IMR-90 (cell line): ENCODE results near the gene SMIM29. TPM values are rescaled to one million over a fixed set of nuclear protein-coding genes. Genes with fewer than 3 reads are reported as not detected.

Experiments
- ATAC-seq: fragments of 200-7000 bp; cut with Tn5 transposase; 2 replicates; pipeline ENCODE4 v1.9.1; 2020; ENCODE audit warnings: low read depth, mild to moderate bottlenecking, moderate library complexity
- BruUV-seq: library from RNA; stranded (reverse); fragments of 400-500 nt; replicated peaks from 2 replicates; lab custom pipeline; 2021; lab: Mats Ljungman, UMichigan
- CTCF ChIA-PET: fragments of 300-600 bp; formaldehyde crosslinking; extraction: SDS; loops from one replicate; lab custom pipeline; 2021; ENCODE audit warnings: antibody characterized with exemption; lab: Yijun Ruan, JAX
- POLR2A ChIA-PET: fragments of 300-600 bp; sonication (Branson Sonifier 250); formaldehyde crosslinking; loops from one replicate; lab custom pipeline; 2022; ENCODE audit warnings: antibody characterized with exemption; ENCODE audit not compliant: unreplicated experiment; lab: Charles Lee
- DNase-seq: peaks from one replicate; pipeline ENCODE4 v3.0.0; 2013
- H2AFZ ChIP-seq: replicated peaks from 2 replicates; pipeline ENCODE3; 2013; ENCODE audit warnings: low read length, mild to moderate bottlenecking; ENCODE audit not compliant: poor library complexity
- H2AK5ac ChIP-seq: 2 replicates; pipeline ENCODE4 v1.6.1; 2013; ENCODE audit warnings: low read depth, low read length, inconsistent platforms
- H2AK9ac ChIP-seq: replicated peaks from 2 replicates; pipeline ENCODE3; 2013; ENCODE audit warnings: mild to moderate bottlenecking, low read depth, low read length, moderate library complexity; ENCODE audit not compliant: poor library complexity
- H2BK120ac ChIP-seq: 2 replicates; pipeline ENCODE4 v1.6.1; 2013; ENCODE audit warnings: low read depth, low read length, inconsistent platforms
- H2BK15ac ChIP-seq: 3 replicates; pipeline ENCODE4 v1.6.1; 2013; ENCODE audit warnings: low read depth, low read length, inconsistent platforms
- H2BK20ac ChIP-seq: 2 replicates; pipeline ENCODE4 v1.6.1; 2013; ENCODE audit warnings: low read depth, mild to moderate bottlenecking, inconsistent platforms, low read length, moderate library complexity
- H2BK5ac ChIP-seq: 2 replicates; pipeline ENCODE4 v1.6.1; 2013; ENCODE audit warnings: mild to moderate bottlenecking, low read depth, low read length, inconsistent platforms; ENCODE audit not compliant: poor library complexity, severe bottlenecking
- H3K14ac ChIP-seq: replicated peaks from 2 replicates; pipeline ENCODE4 v1.6.1; 2013; ENCODE audit warnings: low read depth, low read length, inconsistent platforms
- H3K18ac ChIP-seq: 2 replicates; pipeline ENCODE4 v1.6.1; 2013; ENCODE audit warnings: low read depth, low read length, control low read depth
- H3K23ac ChIP-seq: 2 replicates; pipeline ENCODE4 v1.6.1; 2013; ENCODE audit warnings: low read depth, low read length, inconsistent platforms
- H3K27ac ChIP-seq: 2 replicates; pipeline ENCODE4 v1.5.1; 2013; ENCODE audit warnings: mild to moderate bottlenecking, control low read depth, low read length; ENCODE audit not compliant: insufficient read depth
- H3K27me3 ChIP-seq: 2 replicates; pipeline ENCODE4 v1.6.1; 2013; ENCODE audit warnings: low read length; ENCODE audit not compliant: control insufficient read depth, insufficient read depth
- H3K36me3 ChIP-seq: 2 replicates; pipeline ENCODE4 v1.6.1; 2013; ENCODE audit warnings: low read length, mixed read lengths; ENCODE audit not compliant: control insufficient read depth, insufficient read depth
- H3K4ac ChIP-seq: 2 replicates; pipeline ENCODE4 v1.6.1; 2013; ENCODE audit warnings: low read depth, low read length, inconsistent platforms
- H3K4me1 ChIP-seq: 2 replicates; pipeline ENCODE4 v1.6.1; 2013; ENCODE audit warnings: low read length, mixed read lengths; ENCODE audit not compliant: control insufficient read depth, insufficient read depth
- H3K4me2 ChIP-seq: 2 replicates; pipeline ENCODE4 v1.6.1; 2013; ENCODE audit warnings: low read depth, mild to moderate bottlenecking, control low read depth, low read length, moderate library complexity
- H3K4me3 ChIP-seq: 2 replicates; pipeline ENCODE4 v1.5.1; 2013; ENCODE audit warnings: low read depth, mild to moderate bottlenecking, control low read depth, low read length, moderate library complexity; ENCODE audit not compliant: insufficient read depth
- H3K56ac ChIP-seq: 2 replicates; pipeline ENCODE4 v1.6.1; 2013; ENCODE audit warnings: low read length, inconsistent platforms; ENCODE audit not compliant: insufficient read depth; ENCODE audit errors: extremely low read depth
- H3K79me1 ChIP-seq, 2 experiments: 2 replicates each; pipeline ENCODE4 v1.6.1; 2013; ENCODE audit warnings: low read length in 2 of 2, inconsistent platforms in 1 of 2, low read depth in 1 of 2
- H3K9ac ChIP-seq: 2 replicates; pipeline ENCODE4 v1.6.1; 2013; ENCODE audit warnings: low read depth, low read length, control low read depth
- H3K9me1 ChIP-seq: 2 replicates; pipeline ENCODE4 v1.6.1; 2013; ENCODE audit warnings: low read length, inconsistent platforms; ENCODE audit not compliant: insufficient read depth
- H3K9me3 ChIP-seq: 2 replicates; pipeline ENCODE4 v1.6.1; 2013; ENCODE audit warnings: low read length; ENCODE audit not compliant: control insufficient read depth, insufficient read depth
- H4K20me1 ChIP-seq: 2 replicates; pipeline ENCODE4 v1.6.1; 2013; ENCODE audit warnings: low read length, inconsistent platforms; ENCODE audit not compliant: insufficient read depth
- H4K5ac ChIP-seq: 2 replicates; pipeline ENCODE4 v1.6.1; 2013; ENCODE audit warnings: mild to moderate bottlenecking, low read depth, low read length, control low read depth
- H4K8ac ChIP-seq, 2 experiments: 2 replicates each; pipeline ENCODE4 v1.6.1; 2013; ENCODE audit warnings: low read depth in 2 of 2, low read length in 2 of 2, control low read depth in 1 of 2, inconsistent platforms in 1 of 2
- H4K91ac ChIP-seq: 2 replicates; pipeline ENCODE4 v1.6.1; 2013; ENCODE audit warnings: low read depth, low read length, inconsistent platforms; ENCODE audit not compliant: insufficient read depth
- BHLHE40 ChIP-seq: fragments of 150-350 bp; IDR thresholded peaks from 2 replicates; pipeline ENCODE4 v1.6.1; 2016; ENCODE audit warnings: mild to moderate bottlenecking, low read depth, low read length
- CEBPB ChIP-seq: IDR thresholded peaks from 2 replicates; pipeline ENCODE4 v1.6.1; 2012; ENCODE audit warnings: low read depth, low read length, improper control_type of control experiment
- CHD1 ChIP-seq: IDR thresholded peaks from 2 replicates; pipeline ENCODE4 v1.6.1; 2012; ENCODE audit warnings: low read depth, low read length, improper control_type of control experiment
- FOS ChIP-seq: fragments of 150-350 bp; IDR thresholded peaks from 2 replicates; pipeline ENCODE4 v1.6.1; 2016; ENCODE audit warnings: low read depth, low read length
- MAFK ChIP-seq: IDR thresholded peaks from 2 replicates; pipeline ENCODE4 v1.6.1; 2012; ENCODE audit warnings: low read depth, low read length, improper control_type of control experiment
- MAZ ChIP-seq: IDR thresholded peaks from 2 replicates; pipeline ENCODE4 v1.6.1; 2012; ENCODE audit warnings: low read depth, mild to moderate bottlenecking, low read length, improper control_type of control experiment, moderate library complexity, borderline replicate concordance
- MXI1 ChIP-seq: IDR thresholded peaks from 2 replicates; pipeline ENCODE4 v1.6.1; 2012; ENCODE audit warnings: low read depth, mild to moderate bottlenecking, low read length, moderate library complexity, borderline replicate concordance
- NFE2L2 ChIP-seq: fragments of 150-350 bp; IDR thresholded peaks from 2 replicates; pipeline ENCODE4 v1.6.1; 2016; ENCODE audit warnings: low read depth, mild to moderate bottlenecking, low read length
- POLR2A ChIP-seq: IDR thresholded peaks from 2 replicates; pipeline ENCODE4 v1.6.1; 2012; ENCODE audit warnings: mild to moderate bottlenecking, low read depth, low read length
- RAD21 ChIP-seq: IDR thresholded peaks from 2 replicates; pipeline ENCODE4 v1.6.1; 2012; ENCODE audit warnings: low read length, improper control_type of control experiment
- RCOR1 ChIP-seq: IDR thresholded peaks from 2 replicates; pipeline ENCODE4 v1.6.1; 2012; ENCODE audit warnings: mild to moderate bottlenecking, low read length, improper control_type of control experiment; ENCODE audit not compliant: insufficient replicate concordance
- RFX5 ChIP-seq: IDR thresholded peaks from 2 replicates; pipeline ENCODE4 v1.8.0; 2012; ENCODE audit warnings: low read depth, mild to moderate bottlenecking, low read length, moderate library complexity
- SMC3 ChIP-seq: fragments of 150-350 bp; IDR thresholded peaks from 2 replicates; pipeline ENCODE4 v1.6.1; 2016; ENCODE audit warnings: low read depth, mild to moderate bottlenecking, antibody characterized with exemption, low read length, moderate library complexity
- WGBS, 2 experiments: methylation state at CpG; one replicate each; pipeline versions ENCODE4 v1.1.5 to v1.1.7; 2013; ENCODE audit warnings: missing lambda C conversion rate in 2 of 2; ENCODE audit not compliant: insufficient read length in 1 of 2; ENCODE audit errors: extremely low coverage in 2 of 2; 5-methylcytosine and 5-hydroxymethylcytosine counted together
- dilution Hi-C: fragments of 300-500 bp; cut with HindIII; formaldehyde crosslinking; loops from one replicate; pipeline ENCODE4 v1.14.3; 2018; ENCODE audit warnings: low sequenced_read_pairs; ENCODE audit not compliant: unreplicated experiment
- in situ Hi-C: fragments of 300-500 bp; cut with MboI; formaldehyde crosslinking; loops from 3 replicates; pipeline ENCODE4 v1.14.3; 2019; ENCODE audit warnings: low sequenced_read_pairs, inconsistent platforms, mixed read lengths
- intact Hi-C: fragments of 100-400 bp; cut with micrococcal nuclease; formaldehyde crosslinking; loops from 2 replicates; pipeline ENCODE4 v1.10.0; 2022
- polyA plus RNA-seq, 3 experiments: library from polyadenylated mRNA; depleted of rRNA; stranded (reverse); fragments of >200 nt; gene quantifications; 2 replicates each; pipeline ENCODE4 v1.2.3, GENCODE V29; 2012; ENCODE audit warnings: low replicate concordance in 1 of 3
- total RNA-seq: library from RNA; depleted of rRNA; stranded (reverse); fragments of >200 nt; gene quantifications from 2 replicates; pipeline ENCODE4 v1.2.3, GENCODE V29; 2012
- TF ChIP-seq, protein P1 (sequence below): fragments of 150-350 bp; IDR thresholded peaks from 2 replicates; pipeline ENCODE4 v1.6.1; 2016; ENCODE audit warnings: low read depth, mild to moderate bottlenecking, low read length, moderate library complexity, borderline replicate concordance
- TF ChIP-seq, protein P2 (sequence below): fragments of 150-350 bp; IDR thresholded peaks from 2 replicates; pipeline ENCODE4 v1.6.1; 2017; ENCODE audit warnings: mild to moderate bottlenecking, antibody characterized with exemption, low read length, low read depth
- TF ChIP-seq, protein P3 (sequence below): conservative IDR thresholded peaks from 2 replicates; pipeline ENCODE4 v1.5.1; 2012; ENCODE audit warnings: mild to moderate bottlenecking, low read depth, low read length, improper control_type of control experiment

Gene SMIM29
- total and polyA plus RNA-seq, 2 of the 4 experiments (the other 2 are of a cell fraction), result 8.4 to 28.9 TPM

DNA sequence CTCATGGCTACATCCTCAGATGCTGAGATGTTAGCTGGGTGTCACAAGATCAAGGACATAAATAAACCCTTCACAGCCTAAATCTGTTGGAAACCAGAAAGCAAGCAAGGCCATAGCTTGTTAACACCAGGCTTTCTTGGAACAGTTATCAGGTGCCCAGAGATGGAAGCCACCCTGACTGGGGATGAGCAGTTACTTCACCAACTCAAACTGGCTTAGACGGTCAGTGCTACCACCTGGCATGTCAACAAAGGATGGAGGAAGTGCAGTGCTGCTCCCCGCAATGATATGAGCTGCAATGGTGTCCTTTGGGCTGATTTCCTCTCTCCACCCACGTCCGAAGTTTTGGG is 28.9 kb upstream of the SMIM29 start:
- H3K9ac ChIP-seq, result no peak overlapping the region
- no peak overlapping the region for H2BK15ac ChIP-seq
- H2AK9ac ChIP-seq, result no peak overlapping the region
- no peak overlapping the region for H3K14ac ChIP-seq
- no peak overlapping the region for H3K18ac ChIP-seq
- H3K27ac ChIP-seq, result no peak overlapping the region
- no CpG with 5 or more reads among the region's 4 CpGs for WGBS, 2 experiments
- H3K36me3 ChIP-seq, result peaks cover 6% of the 10 kb centered on the region; the same call in 1 of the 2 replicates
- H4K8ac ChIP-seq, result no peak overlapping the region
- DNase-seq, result no peak
- peaks cover 11% of the 10 kb centered on the region; the same call in 1 of the 2 replicates for H3K9me1 ChIP-seq
- no TSS peak for BruUV-seq
- no peak overlapping the region for H2AFZ ChIP-seq
- H4K20me1 ChIP-seq, result no peaks in the 10 kb centered on the region
- H3K56ac ChIP-seq, result no peak overlapping the region
- H3K4me1 ChIP-seq, result 0 out of 2 replicates have a peak, but pooled peaks cover 2% of the 10 kb centered on the region
- no peak overlapping the region for H2BK120ac ChIP-seq
- no peak overlapping the region for H3K4me2 ChIP-seq
- H3K4me3 ChIP-seq, result no peak overlapping the region
- in situ Hi-C loops, result no loop called here
- no peak overlapping the region for H3K4ac ChIP-seq
- H3K27me3 ChIP-seq, result no peaks in the 10 kb centered on the region
- POLR2A ChIA-PET, result no interaction called here
- TF ChIP-seq, protein P1, sequence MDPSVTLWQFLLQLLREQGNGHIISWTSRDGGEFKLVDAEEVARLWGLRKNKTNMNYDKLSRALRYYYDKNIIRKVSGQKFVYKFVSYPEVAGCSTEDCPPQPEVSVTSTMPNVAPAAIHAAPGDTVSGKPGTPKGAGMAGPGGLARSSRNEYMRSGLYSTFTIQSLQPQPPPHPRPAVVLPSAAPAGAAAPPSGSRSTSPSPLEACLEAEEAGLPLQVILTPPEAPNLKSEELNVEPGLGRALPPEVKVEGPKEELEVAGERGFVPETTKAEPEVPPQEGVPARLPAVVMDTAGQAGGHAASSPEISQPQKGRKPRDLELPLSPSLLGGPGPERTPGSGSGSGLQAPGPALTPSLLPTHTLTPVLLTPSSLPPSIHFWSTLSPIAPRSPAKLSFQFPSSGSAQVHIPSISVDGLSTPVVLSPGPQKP, result no peak
- TF ChIP-seq SMC3 (no peak), CHD1 (no peak), RAD21 (no peak), MAFK (no peak), RFX5 (no peak), MAZ (no peak), CEBPB (no peak), NFE2L2 (no peak), MXI1 (no peak), POLR2A (no peak), BHLHE40 (no peak), FOS (no peak), RCOR1 (no peak)
- TF ChIP-seq, protein P2, sequence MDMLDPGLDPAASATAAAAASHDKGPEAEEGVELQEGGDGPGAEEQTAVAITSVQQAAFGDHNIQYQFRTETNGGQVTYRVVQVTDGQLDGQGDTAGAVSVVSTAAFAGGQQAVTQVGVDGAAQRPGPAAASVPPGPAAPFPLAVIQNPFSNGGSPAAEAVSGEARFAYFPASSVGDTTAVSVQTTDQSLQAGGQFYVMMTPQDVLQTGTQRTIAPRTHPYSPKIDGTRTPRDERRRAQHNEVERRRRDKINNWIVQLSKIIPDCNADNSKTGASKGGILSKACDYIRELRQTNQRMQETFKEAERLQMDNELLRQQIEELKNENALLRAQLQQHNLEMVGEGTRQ, result no peak
- TF ChIP-seq, protein P3, sequence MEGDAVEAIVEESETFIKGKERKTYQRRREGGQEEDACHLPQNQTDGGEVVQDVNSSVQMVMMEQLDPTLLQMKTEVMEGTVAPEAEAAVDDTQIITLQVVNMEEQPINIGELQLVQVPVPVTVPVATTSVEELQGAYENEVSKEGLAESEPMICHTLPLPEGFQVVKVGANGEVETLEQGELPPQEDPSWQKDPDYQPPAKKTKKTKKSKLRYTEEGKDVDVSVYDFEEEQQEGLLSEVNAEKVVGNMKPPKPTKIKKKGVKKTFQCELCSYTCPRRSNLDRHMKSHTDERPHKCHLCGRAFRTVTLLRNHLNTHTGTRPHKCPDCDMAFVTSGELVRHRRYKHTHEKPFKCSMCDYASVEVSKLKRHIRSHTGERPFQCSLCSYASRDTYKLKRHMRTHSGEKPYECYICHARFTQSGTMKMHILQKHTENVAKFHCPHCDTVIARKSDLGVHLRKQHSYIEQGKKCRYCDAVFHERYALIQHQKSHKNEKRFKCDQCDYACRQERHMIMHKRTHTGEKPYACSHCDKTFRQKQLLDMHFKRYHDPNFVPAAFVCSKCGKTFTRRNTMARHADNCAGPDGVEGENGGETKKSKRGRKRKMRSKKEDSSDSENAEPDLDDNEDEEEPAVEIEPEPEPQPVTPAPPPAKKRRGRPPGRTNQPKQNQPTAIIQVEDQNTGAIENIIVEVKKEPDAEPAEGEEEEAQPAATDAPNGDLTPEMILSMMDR, result no peak
- H2BK20ac ChIP-seq, result no peak overlapping the region
- dilution Hi-C loops, result no loop called here
- no peak overlapping the region for H2BK5ac ChIP-seq
- no peaks in the 10 kb centered on the region for H3K79me1 ChIP-seq
- ATAC-seq, result no peak
- H4K91ac ChIP-seq, result no peak overlapping the region
- CTCF ChIA-PET, result no interaction called here
- H4K5ac ChIP-seq, result no peak overlapping the region
- H2AK5ac ChIP-seq, result no peak overlapping the region
- intact Hi-C loops, result no loop called here
- H3K9me3 ChIP-seq, result no peaks in the 10 kb centered on the region
- no peak overlapping the region for H3K23ac ChIP-seq
